AG20443 (cell line): ENCODE measurements around the gene ITFG2.

ENCODE experiments used
- DNase-seq: peaks from one replicate; pipeline ENCODE4 v3.0.0; 2012; ENCODE audit warnings: low spot score, mixed read lengths

The ITFG2 gene

GRCh38 chr12:2795291-2796186 lies 16.9 kb upstream of the ITFG2 start:
- peak; percentile 95 for DNase-seq

GRCh38 chr12:2796187-2796666 lies 16.2 kb upstream of the ITFG2 start:
- DNase-seq: no peak

GRCh38 chr12:2797721-2798418 lies 14.6 kb upstream of the ITFG2 start:
- DNase-seq: no peak

GRCh38 chr12:2800046-2800570 lies 12.4 kb upstream of the ITFG2 start:
- DNase-seq: no peak

- DNase-seq: no peak
Measured at GRCh38 chr12:2801044-2801783, 11.3 kb upstream of the ITFG2 start.

- no peak for DNase-seq
Measured at GRCh38 chr12:2803635-2804392, 8.7 kb upstream of the ITFG2 start.

GRCh38 chr12:2804393-2805142 lies 7.9 kb upstream of the ITFG2 start:
- DNase-seq: peak; percentile 57

GRCh38 chr12:2805143-2805520 lies 7.3 kb upstream of the ITFG2 start:
- peak; percentile 27 for DNase-seq

GRCh38 chr12:2806700-2807099 lies 5.8 kb upstream of the ITFG2 start:
- DNase-seq: no peak

GRCh38 chr12:2811801-2812200 lies 667 bp upstream of the ITFG2 start:
- DNase-seq: no peak

- DNase-seq: peak; percentile 76
Measured at GRCh38 chr12:2813214-2814185, 1.0 kb downstream of the ITFG2 start.

GRCh38 chr12:2819810-2820209 lies 7.3 kb downstream of the ITFG2 start:
- no peak for DNase-seq

- DNase-seq: no peak
Measured at GRCh38 chr12:2820432-2820831, 8.0 kb downstream of the ITFG2 start.

GRCh38 chr12:2823483-2823882 lies 11.0 kb downstream of the ITFG2 start:
- no peak for DNase-seq

- DNase-seq: no peak
Measured at GRCh38 chr12:2824541-2824940, 12.1 kb downstream of the ITFG2 start.

- no peak for DNase-seq
Measured at GRCh38 chr12:2825132-2825531, 12.7 kb downstream of the ITFG2 start.

- no peak for DNase-seq
Measured at GRCh38 chr12:2826036-2826435, 13.6 kb downstream of the ITFG2 start.

GRCh38 chr12:2826721-2827515 lies 14.4 kb downstream of the ITFG2 start:
- no peak for DNase-seq

- DNase-seq: no peak
Measured at GRCh38 chr12:2829275-2829674, 16.8 kb downstream of the ITFG2 start.
